HEK293T (cell line): ENCODE results near the gene USP34.

Source experiments
- CTBP1 ChIP-seq: fragments of 450-650 bp; IDR thresholded peaks from 2 replicates; pipeline ENCODE4 v1.6.1; 2016; ENCODE audit warnings: borderline replicate concordance
- FOXA1 ChIP-seq: fragments of 450-650 bp; IDR thresholded peaks from 2 replicates; pipeline ENCODE4 v1.6.1; 2016; ENCODE audit warnings: mild to moderate bottlenecking
- FOXK2 ChIP-seq: fragments of 450-650 bp; IDR thresholded peaks from 2 replicates; pipeline ENCODE4 v1.6.1; 2016; ENCODE audit warnings: mild to moderate bottlenecking
- FOXM1 ChIP-seq: fragments of 450-650 bp; IDR thresholded peaks from 2 replicates; pipeline ENCODE4 v1.6.1; 2017; ENCODE audit warnings: mild to moderate bottlenecking, borderline replicate concordance
- HDGF ChIP-seq: fragments of 450-650 bp; IDR thresholded peaks from 2 replicates; pipeline ENCODE4 v1.6.1; 2017; ENCODE audit warnings: antibody characterized with exemption, borderline replicate concordance
- L3MBTL2 ChIP-seq: fragments of 450-650 bp; conservative IDR thresholded peaks from 2 replicates; pipeline ENCODE4 v1.6.1; 2016; ENCODE audit warnings: mild to moderate bottlenecking
- LEF1 ChIP-seq: fragments of 450-650 bp; IDR thresholded peaks from 2 replicates; pipeline ENCODE4 v1.6.1; 2017; ENCODE audit warnings: mild to moderate bottlenecking, borderline replicate concordance
- SP1 ChIP-seq: fragments of 450-650 bp; IDR thresholded peaks from 2 replicates; pipeline ENCODE4 v1.6.1; 2017
- SUZ12 ChIP-seq: fragments of 450-650 bp; IDR thresholded peaks from 2 replicates; pipeline ENCODE4 v1.6.1; 2016; ENCODE audit warnings: mild to moderate bottlenecking

DNA sequence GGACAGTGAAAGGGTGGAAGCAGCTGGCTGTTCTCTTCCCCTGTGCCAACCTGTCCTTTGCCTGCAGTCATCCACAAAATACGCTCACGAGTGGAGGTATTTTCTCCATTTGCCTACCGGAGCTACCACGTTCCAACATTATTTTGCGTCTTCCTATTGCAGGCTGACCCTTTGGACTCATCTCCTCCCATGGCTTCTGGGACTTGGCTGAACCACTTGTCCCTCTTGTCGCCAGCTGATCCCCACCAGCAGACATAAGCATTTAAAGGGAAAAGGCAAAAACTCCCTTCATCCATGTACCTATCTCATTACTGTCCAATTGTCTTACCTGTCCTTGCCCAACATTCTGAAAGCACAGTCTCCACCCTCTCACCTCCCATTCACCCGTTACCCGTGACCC lies 295.9 kb downstream of the USP34 start:
- TF ChIP-seq FOXM1 (no peak), L3MBTL2 (no peak), SUZ12 (no peak), SP1 (no peak), FOXK2 (no peak), HDGF (no peak), FOXA1 (no peak), CTBP1 (no peak), LEF1 (no peak)
